HepG2 (cell line): ENCODE data around the gene CNNM3. TPM values are rescaled to one million over a fixed set of nuclear protein-coding genes. Genes with fewer than 3 reads are reported as not detected.

Experiments used
- ATAC-seq: fragments of 200-7000 bp; cut with Tn5 transposase; 3 replicates; pipeline ENCODE4 v1.9.1; 2020; ENCODE audit warnings: mild to moderate bottlenecking, moderate library complexity
- BruUV-seq: library from RNA; stranded (reverse); fragments of 400-500 nt; replicated peaks from 2 replicates; lab custom pipeline; 2021; lab: Mats Ljungman, UMichigan
- CTCF ChIA-PET: fragments of 300-600 bp; formaldehyde crosslinking; extraction: SDS; loops from one replicate; lab custom pipeline; 2021; ENCODE audit warnings: low total read pairs, inconsistent platforms, low intra/inter-chr PET ratio; lab: Yijun Ruan, JAX
- POLR2A ChIA-PET: fragments of 350-600 bp; sonication (Branson Sonifier 250); formaldehyde crosslinking; loops from one replicate; lab custom pipeline; 2020; ENCODE audit warnings: antibody characterized with exemption, inconsistent platforms; lab: Yijun Ruan, JAX
- DNase-seq: peaks from one replicate; pipeline ENCODE4 v3.0.0-alpha.2; 2015; ENCODE audit warnings: low spot score
- FAIRE-seq: peaks from 3 replicates; lab custom pipeline; 2011; peaks lifted over from hg19 to GRCh38; lab: Jason Lieb, UNC
- H2AFZ ChIP-seq: one replicate; pipeline ENCODE4 v1.6.1; 2011; ENCODE audit warnings: low read length, inconsistent platforms
- H3K27ac ChIP-seq: fragments of 300-600 bp; 3 replicates; pipeline ENCODE4 v1.8.0; 2011; ENCODE audit warnings: mixed run types, mild to moderate bottlenecking, mixed read lengths, low read length, inconsistent platforms; ENCODE audit not compliant: insufficient read depth; ENCODE audit errors: extremely low read length
- H3K27me3 ChIP-seq, 2 experiments: fragments of 200-600 bp in 1 of 2; 2 replicates in 1 of 2; 3 replicates in 1 of 2; pipeline versions ENCODE4 v1.6.0 to v1.8.0; 2011; ENCODE audit warnings: low read length in 2 of 2, mild to moderate bottlenecking in 2 of 2, moderate library complexity in 2 of 2, inconsistent platforms in 1 of 2; ENCODE audit not compliant: insufficient read depth in 2 of 2, control insufficient read depth in 1 of 2
- H3K36me3 ChIP-seq, 2 experiments: fragments of 200-600 bp in 1 of 2; replicated peaks in 1 of 2; 2 replicates in 1 of 2; 3 replicates in 1 of 2; pipeline versions ENCODE4 v1.5.1 to v1.8.0; 2011; ENCODE audit warnings: low read length in 2 of 2, inconsistent platforms in 1 of 2; ENCODE audit not compliant: insufficient read depth in 2 of 2, control insufficient read depth in 1 of 2
- H3K4me1 ChIP-seq: 2 replicates; pipeline ENCODE4 v1.5.1; 2012; ENCODE audit warnings: low read length, inconsistent platforms; ENCODE audit not compliant: insufficient read depth
- H3K4me2 ChIP-seq: 2 replicates; pipeline ENCODE4 v1.6.0; 2011; ENCODE audit warnings: low read depth, low read length, inconsistent platforms
- H3K4me3 ChIP-seq, 3 experiments: fragments of 200-600 bp in 1 of 3; sonication (generic), shearing (Covaris generic) in 1 of 3; replicated peaks in 1 of 3; 2 replicates each; pipeline ENCODE4 v1.5.1; 2011 to 2016; ENCODE audit warnings: low read length in 3 of 3, inconsistent platforms in 2 of 3, low read depth in 2 of 3, mild to moderate bottlenecking in 2 of 3, control low read depth in 1 of 3, mixed read lengths in 1 of 3; ENCODE audit not compliant: insufficient read depth in 1 of 3
- H3K79me2 ChIP-seq: one replicate; pipeline ENCODE4 v1.6.1; 2011; ENCODE audit warnings: low read length, inconsistent platforms; ENCODE audit not compliant: insufficient read depth
- H3K9ac ChIP-seq: 2 replicates; pipeline ENCODE4 v1.6.0; 2011; ENCODE audit warnings: mild to moderate bottlenecking, low read depth, low read length, inconsistent platforms; ENCODE audit not compliant: insufficient read depth
- H3K9me3 ChIP-seq: 2 replicates; pipeline ENCODE4 v1.5.1; 2012; ENCODE audit warnings: mild to moderate bottlenecking, low read length
- H4K20me1 ChIP-seq: 2 replicates; pipeline ENCODE4 v1.6.0; 2011; ENCODE audit warnings: inconsistent platforms, mild to moderate bottlenecking, low read length, moderate library complexity; ENCODE audit not compliant: insufficient read depth
- BCL3 ChIP-seq: sonication (generic); formaldehyde crosslinking; IDR thresholded peaks from 2 replicates; pipeline ENCODE4 v1.5.1; 2020; ENCODE audit warnings: mild to moderate bottlenecking, missing genetic modification reagents, moderate library complexity
- CENPX ChIP-seq: sonication (generic); formaldehyde crosslinking; IDR thresholded peaks from 2 replicates; pipeline ENCODE4 v1.9.0; 2021; ENCODE audit warnings: mild to moderate bottlenecking, missing genetic modification reagents, moderate library complexity
- HCFC1 ChIP-seq: fragments of 150-350 bp; IDR thresholded peaks from 2 replicates; pipeline ENCODE4 v1.6.1; 2014; ENCODE audit warnings: low read depth, low read length
- HMGA1 ChIP-seq: sonication (generic); formaldehyde crosslinking; conservative IDR thresholded peaks from 2 replicates; pipeline ENCODE4 v1.4.0; 2020; ENCODE audit warnings: missing genetic modification reagents
- HMGXB4 ChIP-seq, 2 experiments: sonication (generic) in 1 of 2; formaldehyde crosslinking in 1 of 2; IDR thresholded peaks; 2 replicates each; pipeline versions ENCODE4 v1.4.0 to v1.6.1; 2018 to 2020; ENCODE audit warnings: missing genetic modification reagents in 2 of 2, borderline replicate concordance in 1 of 2, low read depth in 1 of 2, mild to moderate bottlenecking in 1 of 2, missing biosample characterization in 1 of 2
- KLF16 ChIP-seq, 2 experiments: sonication (generic) in 1 of 2; formaldehyde crosslinking in 1 of 2; IDR thresholded peaks; 2 replicates each; pipeline versions ENCODE4 v1.6.1 to v1.8.0; 2016 to 2023; ENCODE audit warnings: missing genetic modification reagents in 2 of 2, missing compliant biosample characterization in 1 of 2
- KLF6 ChIP-seq: IDR thresholded peaks from 2 replicates; pipeline ENCODE4 v1.8.0; 2016; ENCODE audit warnings: missing biosample characterization, missing genetic modification reagents
- MIXL1 ChIP-seq: IDR thresholded peaks from 2 replicates; pipeline ENCODE4 v1.6.1; 2016
- MYPOP ChIP-seq: sonication (generic); formaldehyde crosslinking; IDR thresholded peaks from 2 replicates; pipeline ENCODE4 v1.8.1; 2023; ENCODE audit warnings: mild to moderate bottlenecking, moderate library complexity, missing genetic modification reagents
- RFXANK ChIP-seq: IDR thresholded peaks from 2 replicates; pipeline ENCODE4 v1.6.1; 2016
- SMC3 ChIP-seq: IDR thresholded peaks from 2 replicates; pipeline ENCODE4 v1.6.1; 2011; ENCODE audit warnings: low read length, improper control_type of control experiment
- TRIM24 ChIP-seq: sonication (generic); formaldehyde crosslinking; IDR thresholded peaks from 2 replicates; pipeline ENCODE4 v1.8.0; 2022; ENCODE audit warnings: mild to moderate bottlenecking, missing genetic modification reagents
- ZFP62 ChIP-seq: sonication (generic); formaldehyde crosslinking; IDR thresholded peaks from 2 replicates; pipeline ENCODE4 v1.4.0; 2020; ENCODE audit warnings: missing genetic modification reagents
- ZNF260 ChIP-seq: sonication (generic); formaldehyde crosslinking; IDR thresholded peaks from 2 replicates; pipeline ENCODE4 v1.4.0; 2020; ENCODE audit warnings: missing genetic modification reagents, low read depth, mild to moderate bottlenecking, borderline replicate concordance
- ZNF576 ChIP-seq: sonication (generic); formaldehyde crosslinking; IDR thresholded peaks from 2 replicates; pipeline ENCODE4 v1.4.0; 2020; ENCODE audit warnings: mild to moderate bottlenecking, missing genetic modification reagents
- ZNF737 ChIP-seq: sonication (generic); formaldehyde crosslinking; IDR thresholded peaks from 2 replicates; pipeline ENCODE4 v1.5.0; 2020; ENCODE audit warnings: missing genetic modification reagents, mild to moderate bottlenecking, borderline replicate concordance
- WGBS: methylation state at CpG from one replicate; pipeline ENCODE4 v1.1.6; 2017; ENCODE audit warnings: low lambda C conversion rate; 5-methylcytosine and 5-hydroxymethylcytosine counted together
- in situ Hi-C: cut with HindIII; loops from 2 replicates; pipeline ENCODE4 v1.10.0; 2017; ENCODE audit warnings: low pct_unique_long_range_greater_than_20kb; ENCODE audit not compliant: extremely low pct_ligation_motif_present
- intact Hi-C: fragments of 100-400 bp; cut with micrococcal nuclease; formaldehyde crosslinking; loops from one replicate; pipeline ENCODE4 v1.10.0; 2022; ENCODE audit not compliant: unreplicated experiment
- polyA plus RNA-seq, 8 experiments: library from polyadenylated mRNA; depleted of rRNA in 3 of 8; stranded (reverse) in 7 of 8; unstranded in 1 of 8; fragments of >200 nt; fragmentation: Illumina TruSeq in 4 of 8; extraction: Trizol in 4 of 8; gene quantifications; 2 replicates each; pipeline versions ENCODE4 v1.2.1 to v1.2.3, GENCODE V29; 2011 to 2016; ENCODE audit warnings: low read depth in 4 of 8, missing spikeins in 1 of 8, mixed read lengths in 1 of 8; ENCODE audit not compliant: insufficient read depth in 1 of 8
- total RNA-seq, 5 experiments: library from RNA; depleted of rRNA; stranded (reverse); fragments of >200 nt; fragmentation: Illumina TruSeq; extraction: Trizol; gene quantifications; 2 replicates each; pipeline ENCODE4 v1.2.3, GENCODE V29; 2016; ENCODE audit warnings: low read depth in 1 of 5

CNNM3 gene
- total and polyA plus RNA-seq, 2 of the 13 experiments (the other 11 are each of a cell fraction or from before 2014, with no cell fraction given) = 21.2 to 27.9 TPM

- Histone ChIP-seq H3K27me3 (no peaks in the 10 kb centered on the region), H3K9ac (no peak overlapping the region), H3K4me1 (peaks cover 30% of the 10 kb centered on the region), H3K4me2 (no peak overlapping the region), H3K36me3 (peaks cover 5 to 8% of the 10 kb centered on the region in 2 experiments; a peak in 3 of 5 replicates), H3K79me2 (no peaks in the 10 kb centered on the region), H3K4me3 (no peak overlapping the region), H3K27ac (no peak overlapping the region), H2AFZ (no peak overlapping the region), H3K9me3 (no peaks in the 10 kb centered on the region), H4K20me1 (no peaks in the 10 kb centered on the region)
- FAIRE-seq (no peak), ATAC-seq (no peak), DNase-seq (no peak)
- 95% methylated on average over 19 of the region's 23 CpGs for WGBS
- BruUV-seq = no TSS peak
- TF ChIP-seq RFXANK (no peak), ZNF576 (CRISPR knock-in tag) (no peak), KLF16 (CRISPR knock-in tag; IDR thresholded peaks at IDR 0.05) (no peak), MYPOP (CRISPR knock-in tag) (no peak), CENPX (CRISPR knock-in tag) (no peak), ZFP62 (CRISPR knock-in tag) (no peak), BCL3 (no peak), KLF6 (no peak), TRIM24 (CRISPR knock-in tag) (no peak), SMC3 (no peak), HMGXB4 (CRISPR knock-in tag; IDR thresholded peaks at IDR 0.05; ENCODE audit: borderline replicate concordance in 1 of 2, low read depth in 1 of 2) (no peak), ZNF260 (no peak), HMGA1 (no peak), MIXL1 (CRISPR knock-in tag) (no peak), HCFC1 (no peak), ZNF737 (CRISPR knock-in tag) (no peak)
- in situ Hi-C loops (no loop called here), intact Hi-C loops (no loop called here)
- ChIA-PET CTCF (no interaction called here), POLR2A (no interaction called here)
These were observed 18.9 kb upstream of the CNNM3 start for GRCh38 chr2:96797066-96797625.
